HL-60/S4 treated with phorbol 12-myristate 13-acetate at 8.2 ng/mL for 4 days and 3 days (cell line): ENCODE results near the gene PRX.
"Not testable (repeated sequence)": the region's sequence is repeated elsewhere in the genome, so short reads cannot be mapped to it uniquely, and the experiment has no call there.

ENCODE experiments used
- in situ Hi-C: fragments of 300-500 bp; cut with MboI; formaldehyde crosslinking; loops from 2 replicates; pipeline ENCODE4 v1.15.0; 2022; ENCODE audit warnings: low sequenced_read_pairs

Gene PRX

DNA sequence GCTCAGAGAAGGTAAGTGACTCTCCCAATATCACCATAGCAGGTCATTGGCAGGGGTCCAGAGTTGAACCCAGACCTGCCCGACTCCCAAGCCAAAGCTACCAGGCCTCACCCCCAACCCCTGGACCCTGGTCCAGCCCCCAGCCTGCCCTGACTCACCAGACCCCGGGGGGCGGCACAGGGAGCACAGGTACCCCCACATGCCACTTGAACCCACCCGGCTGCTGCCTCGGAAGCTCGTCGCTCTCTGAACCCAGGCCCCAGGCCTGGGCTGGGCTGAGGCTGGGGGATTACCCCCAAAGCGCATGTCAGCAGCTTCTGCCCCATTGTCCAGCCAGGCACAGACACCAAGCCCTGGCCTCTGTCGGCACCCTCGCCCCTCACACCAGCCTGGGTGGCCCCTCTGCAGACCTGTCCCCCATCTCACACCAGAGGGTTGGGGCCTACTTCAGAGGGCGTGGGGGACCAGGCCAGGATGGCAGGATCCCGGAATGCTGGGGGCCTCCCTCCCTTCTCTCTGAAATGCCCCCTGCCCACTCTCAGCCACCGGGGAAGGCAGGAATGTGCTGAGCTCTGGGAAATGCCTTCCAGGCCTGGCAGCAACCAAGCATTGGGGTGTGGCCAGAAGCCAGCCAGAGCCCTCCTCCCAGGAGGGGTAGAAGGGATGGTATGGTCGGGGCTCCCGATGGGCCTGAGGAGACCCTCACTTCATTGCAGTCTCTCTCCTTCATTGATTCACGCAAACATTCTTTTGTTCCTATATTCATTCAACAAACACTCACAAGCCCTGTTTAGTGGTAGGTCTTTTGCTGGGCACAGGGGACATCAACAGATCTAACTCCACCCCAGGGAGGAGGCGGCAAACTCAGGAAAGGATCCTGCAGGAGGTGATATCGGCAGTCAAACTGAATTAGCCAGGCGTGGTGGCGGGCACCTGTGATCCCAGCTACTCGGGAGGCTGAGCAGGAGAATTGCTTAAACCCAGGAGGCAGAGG lies 1.7 kb upstream of the PRX start:
- in situ Hi-C loops = no loop called here

DNA sequence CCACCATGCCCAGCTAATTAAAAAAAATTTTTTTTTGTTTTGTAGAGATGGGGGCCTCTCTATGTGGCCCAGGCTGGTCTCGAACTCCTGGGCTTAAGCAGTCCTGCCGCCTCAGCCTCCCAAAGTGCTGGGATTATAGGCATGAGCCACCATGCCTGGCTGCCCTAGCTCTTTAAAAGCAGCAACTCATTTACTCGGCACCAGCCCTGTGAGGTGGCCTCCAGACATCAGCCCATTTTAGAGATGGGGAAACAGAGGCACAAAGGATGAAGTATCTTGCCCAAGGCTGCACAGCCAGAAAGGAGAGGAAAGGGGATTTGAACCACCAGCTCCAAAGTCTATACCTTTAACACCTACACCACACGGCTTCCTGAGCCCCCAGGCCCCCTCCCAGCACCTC lies 312 bp downstream of the PRX start:
- in situ Hi-C loops = no loop called here

DNA sequence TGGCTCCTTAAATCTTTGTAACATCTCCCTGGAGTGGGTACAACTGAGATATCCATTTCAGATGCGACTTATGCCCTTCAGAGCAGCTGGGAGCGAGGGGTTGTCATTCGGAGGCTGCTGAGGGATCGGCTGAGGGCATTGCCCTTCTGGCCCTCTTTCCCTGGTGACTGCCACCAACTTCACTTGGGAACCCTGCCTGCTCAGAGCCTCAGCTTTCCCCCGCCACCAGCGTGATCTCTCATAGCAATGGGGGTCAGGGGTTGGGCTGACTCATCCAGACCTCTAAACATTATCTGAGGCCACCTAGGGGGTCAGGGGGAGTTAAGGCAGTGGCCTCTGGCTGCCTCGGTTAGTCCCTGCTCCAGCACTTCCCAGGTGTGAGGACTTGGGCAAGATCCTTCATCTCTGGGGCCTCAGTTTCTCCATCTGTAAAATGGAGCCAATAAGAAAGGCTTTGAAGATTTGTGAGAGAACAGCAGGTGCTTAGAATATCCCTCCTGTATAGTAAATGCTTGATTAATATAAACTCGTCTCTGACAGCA lies 1.1 kb downstream of the PRX start:
- in situ Hi-C loops = no loop called here

DNA sequence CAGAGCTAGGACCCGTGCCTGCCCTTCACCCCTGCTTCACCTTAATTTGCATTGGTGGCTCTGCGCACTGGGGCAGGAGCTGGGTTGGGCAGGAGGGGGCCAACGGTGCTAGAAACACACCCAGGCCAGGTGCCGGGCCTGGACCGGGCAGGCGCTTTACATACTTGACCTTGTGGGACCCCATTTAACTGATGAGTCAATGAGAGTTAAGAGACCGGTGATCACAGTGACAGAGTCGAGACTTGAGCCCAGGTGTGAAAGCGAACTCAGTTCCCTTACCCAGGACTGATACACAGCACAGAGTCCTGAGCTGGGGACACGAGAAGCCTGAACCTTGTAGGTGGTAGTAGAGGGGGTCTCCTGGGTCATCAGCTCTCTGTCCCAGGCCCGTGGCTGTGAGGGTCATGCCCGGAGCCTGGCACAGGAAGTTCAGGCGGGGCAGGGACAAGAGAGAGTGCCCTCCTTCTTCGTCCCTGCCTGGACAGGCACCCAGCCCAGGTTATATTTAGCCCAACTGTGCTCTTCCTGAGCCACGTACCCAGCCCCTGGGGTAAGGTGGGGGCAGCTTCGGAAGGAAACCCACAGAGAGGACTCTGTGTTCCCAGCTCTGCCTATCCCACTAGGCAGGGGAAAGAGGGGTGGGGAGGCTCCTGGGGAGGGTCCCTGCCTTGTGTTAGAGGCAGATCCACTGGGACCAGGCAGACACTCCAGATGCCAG lies 1.9 kb downstream of the PRX start:
- in situ Hi-C loops = no loop called here

DNA sequence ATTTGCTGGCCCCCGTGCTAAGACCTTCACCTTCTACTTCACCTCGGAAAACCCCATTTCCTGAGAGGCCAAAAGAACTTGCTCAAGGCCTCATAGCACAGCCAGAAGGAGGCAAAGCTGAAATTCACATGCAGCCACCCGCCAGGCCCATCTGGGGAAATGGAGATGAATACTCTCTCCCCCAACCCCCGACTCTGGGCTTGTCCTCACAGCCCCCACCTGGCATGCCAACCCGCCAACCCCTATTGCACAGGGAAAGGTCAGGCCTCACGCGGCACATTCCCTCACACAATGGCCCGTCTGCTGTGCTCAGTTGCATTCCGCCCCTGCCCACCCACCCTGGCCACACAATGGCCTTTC lies 3.2 kb downstream of the PRX start:
- in situ Hi-C loops = no loop called here

DNA sequence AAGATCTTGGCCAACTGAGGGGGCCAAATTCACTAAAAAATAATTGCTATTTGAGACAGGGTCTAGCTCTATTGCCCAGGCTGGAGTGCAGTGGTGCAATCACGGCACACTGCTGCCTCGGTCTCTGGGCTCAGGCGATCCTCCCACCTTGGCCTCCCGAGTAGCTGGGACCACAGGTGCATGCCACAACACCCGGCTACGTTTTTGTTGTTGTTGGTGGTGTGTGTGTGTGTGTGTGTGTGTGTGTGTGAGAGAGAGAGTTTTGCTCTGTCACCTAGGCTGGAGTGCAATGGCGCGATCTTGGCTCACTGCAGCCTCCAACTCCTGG lies 4.6 kb downstream of the PRX start:
- in situ Hi-C loops = not testable (repeated sequence)

DNA sequence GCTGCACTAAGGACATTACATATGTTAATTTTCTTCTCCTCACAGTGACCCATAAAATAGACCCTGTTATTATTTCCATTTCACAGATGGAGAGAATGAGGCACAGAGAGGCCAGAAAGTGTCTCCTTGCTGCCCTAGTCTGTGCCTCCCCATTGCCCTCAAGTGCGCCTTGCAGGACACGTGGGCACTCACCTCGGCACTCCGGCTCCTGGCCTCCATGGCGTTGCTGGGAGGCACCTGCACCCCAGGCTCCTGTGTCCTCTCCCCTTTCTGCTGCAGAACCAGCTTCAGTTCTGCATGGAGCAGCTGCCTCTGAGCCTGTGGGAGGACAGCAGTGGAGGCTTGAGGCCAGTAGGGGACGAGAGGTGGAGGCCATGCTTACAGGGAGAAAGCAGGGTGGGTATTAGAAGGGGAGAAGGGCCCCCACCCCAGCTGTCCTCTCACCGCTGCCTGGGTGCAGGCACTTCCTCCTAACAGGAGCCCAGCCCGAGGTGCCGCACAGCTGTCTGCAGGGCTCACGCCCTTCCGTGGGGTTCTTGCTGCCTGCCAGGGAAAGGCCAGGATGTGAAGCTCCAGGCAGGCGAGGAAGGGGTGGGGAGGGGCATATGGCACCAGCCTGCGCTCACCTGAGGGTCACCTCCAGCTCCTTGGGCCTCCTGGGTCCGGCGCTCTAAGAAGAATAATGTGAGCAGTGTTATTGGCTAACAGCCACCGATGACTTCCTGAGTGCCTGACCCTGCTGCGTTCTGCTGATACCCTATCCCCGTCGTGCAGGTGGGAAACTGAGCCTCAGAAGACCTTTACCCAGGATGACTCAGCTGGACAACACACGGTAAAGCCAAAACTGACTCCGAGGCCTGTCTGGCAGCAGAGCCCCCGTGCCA lies 5.2 kb downstream of the PRX start:
- in situ Hi-C loops = no loop called here

DNA sequence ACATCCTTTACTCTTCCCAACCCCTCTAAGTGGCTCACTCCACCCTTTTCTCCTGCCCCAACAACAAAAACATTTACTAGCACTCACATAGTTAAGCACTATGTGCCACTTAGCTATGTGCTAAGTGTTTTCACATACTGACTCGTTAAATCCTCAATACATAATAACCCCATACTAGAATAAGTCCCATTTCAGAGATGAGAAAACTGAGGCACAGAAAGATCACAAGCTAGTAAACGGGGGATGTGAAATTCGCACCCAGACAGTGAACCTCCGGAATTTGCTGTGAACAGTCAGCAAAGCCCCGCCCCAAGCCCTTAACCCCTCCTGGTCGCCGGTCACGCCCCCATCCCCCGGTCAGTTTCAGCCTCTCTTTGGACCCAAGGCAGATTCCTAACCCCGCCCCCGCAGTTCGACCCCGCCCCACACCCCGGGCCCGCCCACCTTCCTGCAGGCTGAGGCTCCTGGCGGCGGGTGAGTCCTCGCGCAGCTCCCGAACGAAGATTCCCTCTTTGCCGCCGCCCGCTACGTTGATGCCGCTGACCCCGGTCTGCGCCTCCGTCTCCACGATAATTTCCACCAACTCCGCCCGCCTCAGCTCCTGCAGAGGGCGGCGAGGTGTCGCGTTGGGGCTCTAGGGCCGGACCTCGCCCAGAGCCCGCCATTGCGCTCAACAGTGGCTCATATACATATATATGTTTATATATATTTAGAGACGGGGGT lies 9.8 kb downstream of the PRX start:
- in situ Hi-C loops = no loop called here

DNA sequence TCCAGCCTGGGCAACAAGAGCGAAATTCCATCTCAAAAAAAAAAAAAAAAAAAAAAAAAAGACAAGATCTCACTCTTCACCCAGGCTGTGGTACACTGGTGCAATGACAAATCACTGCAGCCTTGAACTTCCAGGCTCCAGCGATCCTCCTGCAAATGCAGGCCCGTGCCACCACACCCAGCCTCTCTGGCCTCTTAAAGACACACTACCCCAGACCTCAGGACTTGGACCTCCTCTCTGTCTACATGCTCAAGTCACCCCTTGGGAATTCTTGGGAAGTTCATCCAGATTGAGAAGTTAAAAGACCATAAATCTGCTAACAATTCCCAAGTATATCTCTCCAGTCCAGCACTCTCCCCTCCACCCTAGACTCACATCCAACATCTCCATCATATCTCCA lies 12.6 kb downstream of the PRX start:
- in situ Hi-C loops = no loop called here

DNA sequence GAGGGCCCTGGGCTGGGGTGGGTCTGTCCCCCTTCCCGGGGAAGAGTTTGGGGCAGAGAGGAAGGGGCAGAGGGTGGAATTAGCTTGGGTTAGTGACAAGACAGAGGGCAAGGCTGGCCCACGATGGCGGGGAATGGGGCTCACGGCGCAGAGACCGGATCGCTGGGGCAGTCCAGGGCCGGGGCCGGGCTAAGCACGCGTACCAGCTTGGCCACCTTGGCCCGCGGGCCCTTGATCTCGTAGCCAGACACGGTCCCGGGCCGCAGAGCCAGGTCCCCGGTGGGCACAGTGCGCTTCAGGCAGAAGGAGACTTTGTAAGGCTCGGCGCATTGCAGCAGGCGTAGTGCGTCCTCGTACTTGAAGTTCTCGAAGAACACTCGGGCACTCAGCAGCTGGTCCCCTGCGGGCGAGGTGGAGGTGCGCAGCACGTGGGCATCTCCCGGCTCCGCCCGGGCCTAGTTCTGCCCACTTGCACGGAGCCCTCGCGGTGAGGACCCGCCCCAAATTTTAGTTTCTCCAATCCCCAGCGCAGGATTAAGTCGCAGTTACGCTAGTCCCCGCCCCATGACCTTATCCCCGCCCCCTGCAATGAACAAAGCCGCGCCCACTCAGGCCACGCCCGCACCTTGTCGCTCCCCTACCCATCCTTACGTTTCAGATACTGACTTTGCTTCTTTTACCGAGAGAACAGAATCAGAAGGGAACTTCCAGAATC lies 14.6 kb downstream of the PRX start:
- in situ Hi-C loops = no loop called here

DNA sequence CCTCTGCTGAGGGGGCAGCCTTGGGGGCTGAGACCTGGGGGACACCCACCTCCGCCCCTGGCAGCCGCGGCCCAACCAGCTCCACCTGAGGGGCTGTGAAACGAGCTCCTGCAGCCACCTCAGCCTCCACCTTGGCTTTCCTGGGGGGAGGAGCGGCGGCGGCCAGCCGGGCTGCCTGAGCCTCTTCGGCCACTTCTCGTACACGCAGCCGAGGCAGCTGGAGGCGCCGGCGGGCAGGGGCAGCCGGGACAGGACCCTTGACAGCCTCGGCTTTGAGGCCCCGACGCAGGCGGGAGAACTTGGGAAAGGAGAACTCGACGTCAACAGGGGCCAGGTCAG lies 15.6 kb downstream of the PRX start:
- in situ Hi-C loops = no loop called here

DNA sequence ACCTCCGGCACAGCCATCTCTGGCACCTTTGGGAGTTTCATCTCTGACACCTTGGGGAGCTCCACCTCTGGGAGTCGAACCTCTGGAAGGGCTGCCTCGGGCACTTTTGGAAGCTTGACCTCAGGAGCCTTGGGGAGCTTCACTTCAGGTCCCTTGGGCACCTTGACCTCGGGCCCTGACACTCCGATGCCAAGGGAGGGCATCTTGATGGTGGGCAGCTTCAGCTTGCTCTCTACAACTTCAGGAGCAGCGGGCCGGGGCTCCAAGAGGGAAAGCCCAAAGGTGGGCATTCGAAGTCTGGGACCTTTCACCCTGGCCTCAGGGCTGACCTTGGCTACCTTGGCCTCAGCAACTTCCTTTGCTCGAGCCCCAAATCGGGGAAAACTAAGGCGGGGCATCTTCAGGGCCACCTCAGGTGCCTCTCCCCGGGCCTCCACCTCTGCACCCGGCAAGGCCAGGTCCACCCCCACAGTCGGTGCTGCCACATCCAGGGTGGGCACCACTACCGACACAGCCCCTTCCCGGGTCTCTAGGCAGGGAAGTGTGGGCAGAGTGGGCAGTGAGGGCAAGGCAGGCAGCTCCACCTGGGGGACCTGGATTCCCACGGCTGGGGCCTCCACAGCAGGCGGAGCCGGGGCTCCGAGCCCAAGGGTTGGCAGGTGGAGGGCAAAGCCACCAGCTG lies 16.2 kb downstream of the PRX start:
- in situ Hi-C loops = no loop called here

DNA sequence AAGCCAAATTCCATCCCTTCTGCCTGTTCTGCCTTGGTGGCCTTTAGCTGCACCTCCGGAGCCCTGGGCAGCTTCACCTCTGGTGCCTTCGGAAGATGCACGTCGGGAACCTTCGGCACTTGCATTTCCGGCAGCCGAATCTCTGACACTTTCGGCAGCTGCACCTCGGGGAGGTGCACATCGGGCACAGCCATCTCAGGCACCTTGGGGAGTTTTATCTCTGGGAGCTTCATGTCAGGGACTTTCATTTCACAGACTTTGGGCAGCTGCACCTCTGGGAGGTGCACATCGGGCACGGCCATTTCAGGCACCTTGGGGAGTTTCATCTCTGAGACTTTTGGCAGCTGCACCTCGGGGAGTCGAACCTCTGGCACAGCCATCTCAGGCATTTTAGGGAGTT lies 17.2 kb downstream of the PRX start:
- in situ Hi-C loops = no loop called here

DNA sequence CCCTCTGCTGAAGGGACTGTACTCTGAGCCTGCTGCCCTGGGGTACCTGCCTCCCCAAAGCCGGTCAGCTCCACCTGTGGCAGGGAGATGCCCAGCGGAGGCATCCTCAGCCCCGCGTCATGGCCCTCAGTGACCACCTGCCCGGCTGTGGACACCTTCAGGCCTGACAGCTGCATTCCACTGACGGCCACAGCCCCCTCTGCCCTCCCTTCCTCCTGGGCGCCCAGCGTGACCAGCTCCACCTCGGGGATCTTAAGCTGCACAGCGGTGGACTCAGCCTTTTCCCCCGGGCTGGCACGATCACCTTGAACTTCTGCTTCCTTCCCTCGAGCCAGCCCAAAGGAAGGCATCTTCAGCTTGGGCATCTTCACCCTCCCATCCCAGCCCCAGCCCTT lies 18.4 kb downstream of the PRX start:
- in situ Hi-C loops = no loop called here

DNA sequence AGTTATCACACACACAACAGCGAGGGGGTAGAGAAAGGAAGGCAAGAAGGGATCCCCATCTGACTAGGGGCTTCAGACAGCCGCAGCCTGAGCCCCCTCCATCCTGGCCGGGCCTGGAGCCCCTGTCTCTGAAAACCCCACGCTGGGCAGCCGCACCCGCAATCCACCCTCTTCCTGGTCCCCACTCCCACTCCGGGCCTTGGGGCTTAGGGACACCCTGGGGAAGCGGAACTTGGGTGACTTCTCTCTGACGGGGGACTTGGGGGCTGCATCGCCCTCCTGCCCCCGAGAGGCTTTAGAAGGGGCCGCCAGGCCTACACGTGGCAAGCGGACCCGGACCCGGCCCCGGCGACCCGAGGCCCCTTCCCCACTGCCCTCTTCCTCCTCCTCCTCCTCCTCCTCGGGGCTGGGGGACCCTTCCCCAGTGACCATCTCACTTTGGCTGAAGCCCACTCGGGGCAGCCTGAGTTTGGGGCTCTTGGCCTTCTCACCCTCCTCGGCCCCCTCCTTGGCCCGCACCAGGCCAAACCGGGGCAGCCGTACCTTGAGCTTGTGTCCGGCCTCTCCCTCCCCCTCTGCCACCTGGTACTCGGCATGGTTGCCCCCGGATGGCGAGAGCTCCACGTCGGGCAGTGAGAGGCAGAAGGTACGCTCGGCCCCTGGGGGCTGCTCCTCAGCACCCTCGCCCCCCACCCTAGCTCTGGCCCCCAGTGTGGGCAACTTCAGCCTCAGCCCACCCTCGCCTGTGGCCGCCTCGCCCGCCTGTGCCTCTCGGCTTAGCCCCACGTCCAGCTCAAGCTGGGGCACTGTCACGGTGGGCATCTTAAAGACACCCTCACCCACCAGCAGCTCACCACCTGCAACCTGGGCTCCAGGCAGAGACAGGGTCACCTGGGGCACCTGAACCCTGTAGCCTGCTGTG lies 19.0 kb downstream of the PRX start:
- in situ Hi-C loops = no loop called here

DNA sequence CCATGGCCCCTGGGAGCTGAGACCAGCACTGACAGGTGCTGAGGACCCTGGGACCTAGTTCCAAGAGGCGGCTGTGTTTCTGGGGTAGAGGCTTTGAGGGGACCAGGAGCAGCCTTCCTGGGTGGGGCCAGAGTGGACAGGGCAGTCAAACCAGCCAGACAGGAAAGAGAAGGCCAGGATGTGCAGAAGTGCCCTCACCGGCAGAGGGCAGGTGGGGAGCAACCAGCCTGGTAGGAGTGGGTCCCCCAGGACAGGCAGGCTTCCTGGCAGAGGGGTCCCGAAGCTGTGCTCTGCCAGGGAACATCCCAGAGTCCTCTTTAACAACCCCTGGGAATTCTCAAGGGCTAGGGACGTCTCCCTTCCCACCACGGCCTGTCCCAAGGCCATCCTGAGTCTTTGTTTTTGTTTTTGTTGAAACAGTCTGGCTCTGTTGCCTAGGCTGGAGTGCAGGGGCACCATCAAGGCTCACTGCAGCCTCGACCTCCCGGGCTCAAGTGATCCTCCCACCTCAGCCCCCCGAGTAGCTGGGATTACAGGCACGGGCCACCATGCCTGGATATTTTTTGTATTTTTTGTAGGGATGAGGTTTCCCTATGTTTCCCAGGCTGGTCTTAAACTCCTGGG lies 20.2 kb downstream of the PRX start:
- in situ Hi-C loops = no loop called here

DNA sequence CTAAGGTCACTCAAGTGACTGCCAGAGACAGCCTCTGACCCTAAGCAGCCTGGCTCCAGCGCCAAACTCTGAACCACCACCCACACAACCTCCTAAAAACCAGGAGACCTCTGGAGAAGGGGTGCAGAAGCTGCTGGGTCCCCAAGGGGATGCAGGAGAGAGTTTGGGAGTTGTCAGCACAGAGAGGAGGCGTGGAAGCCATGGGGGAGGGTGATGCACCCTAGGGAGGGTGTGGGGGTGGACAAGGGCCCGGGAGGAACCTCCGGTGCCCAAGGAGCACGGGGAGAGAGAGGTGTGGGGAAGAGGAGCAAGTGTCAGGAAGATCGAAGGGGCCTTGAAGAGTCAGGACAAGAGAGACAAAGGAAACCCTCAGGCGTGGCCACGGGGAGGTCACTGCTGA lies 21.1 kb downstream of the PRX start:
- in situ Hi-C loops = no loop called here
